ENCODE results near the gene BZW2. TPM values are rescaled to one million over a fixed set of nuclear protein-coding genes. Genes with fewer than 3 reads are reported as not detected.

Gene BZW2
- total and polyA plus RNA-seq, 2 of the 13 experiments (the other 11 are each of a cell fraction or from before 2014, with no cell fraction given) = 21.8 to 95.2 TPM

DNA sequence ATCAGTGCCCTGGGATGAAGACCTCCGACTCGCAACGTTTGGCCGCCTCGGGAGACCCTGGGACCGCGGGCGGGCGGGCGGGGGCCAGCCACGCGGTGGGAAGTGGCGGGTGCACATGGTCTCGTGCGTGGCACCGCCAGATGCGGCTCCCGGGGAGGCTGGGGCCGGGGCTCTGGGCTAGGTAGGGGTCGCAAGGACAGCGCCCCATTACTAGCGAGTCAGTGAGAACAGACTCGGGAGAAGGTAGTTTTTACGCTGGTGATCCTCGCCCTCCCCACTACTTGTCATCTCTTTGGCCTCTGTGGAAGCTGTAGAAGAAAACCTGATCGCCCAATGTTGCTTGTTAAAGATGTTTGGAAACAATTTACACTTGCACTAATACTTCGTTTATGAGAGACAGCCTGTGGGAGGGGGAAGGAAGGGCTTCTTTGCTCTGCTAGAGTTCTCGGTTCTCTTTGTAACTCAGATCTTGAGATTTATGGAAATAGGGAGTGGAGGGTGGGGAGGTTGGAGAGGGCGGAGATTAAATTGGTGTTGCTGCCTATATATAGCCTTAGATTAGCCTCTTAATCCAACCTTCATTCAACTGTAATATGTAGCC lies 591 bp downstream of the BZW2 start (continued):
- TF ChIP-seq GMEB1 (CRISPR knock-in tag; IDR thresholded peaks at IDR 0.05; ENCODE audit: borderline replicate concordance) = no peak
- peak; percentile 26; the same call in 1 of the 2 replicates for TF ChIP-seq REL (CRISPR knock-in tag; conservative IDR thresholded peaks at IDR 0.05)
- TF ChIP-seq ATF4 (CRISPR knock-in tag; IDR thresholded peaks at IDR 0.05) = no peak
- 0 out of 2 replicates have a peak, but pooled peaks have one; percentile 4 for TF ChIP-seq EED (CRISPR knock-in tag; IDR thresholded peaks at IDR 0.05)
- no peak for TF ChIP-seq ZNF816 (CRISPR knock-in tag; IDR thresholded peaks at IDR 0.05; ENCODE audit: borderline replicate concordance)
- TF ChIP-seq HIVEP1 (CRISPR knock-in tag; IDR thresholded peaks at IDR 0.05) = 0 out of 2 replicates have a peak, but pooled peaks have one; percentile 1
- TF ChIP-seq NPAS2 (CRISPR knock-in tag; IDR thresholded peaks at IDR 0.05; ENCODE audit: borderline replicate concordance) = no peak
- TF ChIP-seq ZNF546 (CRISPR knock-in tag; conservative IDR thresholded peaks at IDR 0.05) = 0 out of 2 replicates have a peak, but pooled peaks have one; percentile 15
- TF ChIP-seq TFDP1 (CRISPR knock-in tag; IDR thresholded peaks at IDR 0.05; ENCODE audit: borderline replicate concordance) = no peak
- TF ChIP-seq ZBTB7A (CRISPR knock-in tag; IDR thresholded peaks at IDR 0.05) = no peak
- TF ChIP-seq TEAD2 (CRISPR knock-in tag; IDR thresholded peaks at IDR 0.05) = no peak
- TF ChIP-seq ZNF839 (CRISPR knock-in tag; IDR thresholded peaks at IDR 0.05; ENCODE audit: borderline replicate concordance) = peak; percentile 6; the same call in 1 of the 2 replicates
- TF ChIP-seq PBX3 (CRISPR knock-in tag; IDR thresholded peaks at IDR 0.05; ENCODE audit: borderline replicate concordance) = no peak
- TF ChIP-seq TBX2 (CRISPR knock-in tag; IDR thresholded peaks at IDR 0.05; ENCODE audit: borderline replicate concordance) = 0 out of 2 replicates have a peak, but pooled peaks have one; percentile 9
- TF ChIP-seq NCOA1 (CRISPR knock-in tag; IDR thresholded peaks at IDR 0.05) = no peak
- TF ChIP-seq PTBP1 (IDR thresholded peaks at IDR 0.05; ENCODE audit: low read depth, low read length, poor library complexity, severe bottlenecking) = no peak
- TF ChIP-seq, protein P1, sequence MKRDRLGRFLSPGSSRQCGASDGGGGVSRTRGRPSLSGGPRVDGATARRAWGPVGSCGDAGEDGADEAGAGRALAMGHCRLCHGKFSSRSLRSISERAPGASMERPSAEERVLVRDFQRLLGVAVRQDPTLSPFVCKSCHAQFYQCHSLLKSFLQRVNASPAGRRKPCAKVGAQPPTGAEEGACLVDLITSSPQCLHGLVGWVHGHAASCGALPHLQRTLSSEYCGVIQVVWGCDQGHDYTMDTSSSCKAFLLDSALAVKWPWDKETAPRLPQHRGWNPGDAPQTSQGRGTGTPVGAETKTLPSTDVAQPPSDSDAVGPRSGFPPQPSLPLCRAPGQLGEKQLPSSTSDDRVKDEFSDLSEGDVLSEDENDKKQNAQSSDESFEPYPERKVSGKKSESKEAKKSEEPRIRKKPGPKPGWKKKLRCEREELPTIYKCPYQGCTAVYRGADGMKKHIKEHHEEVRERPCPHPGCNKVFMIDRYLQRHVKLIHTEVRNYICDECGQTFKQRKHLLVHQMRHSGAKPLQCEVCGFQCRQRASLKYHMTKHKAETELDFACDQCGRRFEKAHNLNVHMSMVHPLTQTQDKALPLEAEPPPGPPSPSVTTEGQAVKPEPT (CRISPR knock-in tag; IDR thresholded peaks at IDR 0.05; ENCODE audit: low read depth) = no peak
- TF ChIP-seq, protein P2, sequence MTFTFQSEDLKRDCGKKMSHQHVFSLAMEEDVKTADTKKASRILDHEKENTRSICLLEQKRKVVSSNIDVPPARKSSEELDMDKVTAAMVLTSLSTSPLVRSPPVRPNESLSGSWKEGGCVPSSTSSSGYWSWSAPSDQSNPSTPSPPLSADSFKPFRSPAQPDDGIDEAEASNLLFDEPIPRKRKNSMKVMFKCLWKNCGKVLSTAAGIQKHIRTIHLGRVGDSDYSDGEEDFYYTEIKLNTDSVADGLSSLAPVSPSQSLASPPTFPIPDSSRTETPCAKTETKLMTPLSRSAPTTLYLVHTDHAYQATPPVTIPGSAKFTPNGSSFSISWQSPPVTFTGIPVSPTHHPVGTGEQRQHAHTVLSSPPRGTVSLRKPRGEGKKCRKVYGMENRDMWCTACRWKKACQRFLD (CRISPR knock-in tag; IDR thresholded peaks at IDR 0.05; ENCODE audit: borderline replicate concordance) = no peak
- TF ChIP-seq ZNF740 (CRISPR knock-in tag; IDR thresholded peaks at IDR 0.05) = no peak
- no peak for TF ChIP-seq TSC22D2 (CRISPR knock-in tag; IDR thresholded peaks at IDR 0.05; ENCODE audit: borderline replicate concordance)
